Activated CD8-positive, alpha-beta memory T cell treated with anti-CD3 and anti-CD28 coated beads, Interleukin-2, amount 50 U/mL, for 1 hour (primary cell): ENCODE data around the gene FAAP20.

Experiments
- DNase-seq: peaks from one replicate; pipeline ENCODE4 v3.0.0-alpha.2; 2020; ENCODE audit errors: extremely low read depth

The FAAP20 gene

DNA sequence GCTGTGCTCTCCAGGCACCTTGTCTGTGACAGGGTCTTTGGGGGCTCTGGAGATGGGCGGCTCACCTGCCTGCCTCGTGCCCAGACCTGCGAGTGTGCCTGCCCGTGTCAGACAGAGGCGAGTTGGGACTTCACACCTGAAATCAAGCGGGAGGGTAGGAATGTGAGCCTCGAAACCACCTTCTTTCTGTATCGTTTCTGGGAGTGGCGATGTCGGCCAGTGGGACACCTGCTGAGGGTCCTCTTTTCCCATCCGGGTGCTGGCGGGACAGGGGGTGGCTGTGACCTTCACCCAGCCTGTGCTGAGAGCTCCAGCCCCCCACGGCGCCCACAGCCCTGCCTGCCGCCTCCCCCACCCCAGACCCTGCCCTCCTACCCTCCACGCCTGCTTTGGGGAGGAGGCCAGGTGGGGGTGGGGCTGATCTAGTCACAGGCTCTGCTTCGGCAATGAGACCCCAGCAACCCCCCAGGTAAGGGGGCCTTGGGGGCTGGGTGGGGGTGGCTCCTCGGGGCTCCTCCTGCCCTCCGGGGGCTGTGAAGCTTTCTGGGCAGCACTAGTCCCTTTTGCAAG lies 15.6 kb upstream of the FAAP20 start:
- no peak for DNase-seq

DNA sequence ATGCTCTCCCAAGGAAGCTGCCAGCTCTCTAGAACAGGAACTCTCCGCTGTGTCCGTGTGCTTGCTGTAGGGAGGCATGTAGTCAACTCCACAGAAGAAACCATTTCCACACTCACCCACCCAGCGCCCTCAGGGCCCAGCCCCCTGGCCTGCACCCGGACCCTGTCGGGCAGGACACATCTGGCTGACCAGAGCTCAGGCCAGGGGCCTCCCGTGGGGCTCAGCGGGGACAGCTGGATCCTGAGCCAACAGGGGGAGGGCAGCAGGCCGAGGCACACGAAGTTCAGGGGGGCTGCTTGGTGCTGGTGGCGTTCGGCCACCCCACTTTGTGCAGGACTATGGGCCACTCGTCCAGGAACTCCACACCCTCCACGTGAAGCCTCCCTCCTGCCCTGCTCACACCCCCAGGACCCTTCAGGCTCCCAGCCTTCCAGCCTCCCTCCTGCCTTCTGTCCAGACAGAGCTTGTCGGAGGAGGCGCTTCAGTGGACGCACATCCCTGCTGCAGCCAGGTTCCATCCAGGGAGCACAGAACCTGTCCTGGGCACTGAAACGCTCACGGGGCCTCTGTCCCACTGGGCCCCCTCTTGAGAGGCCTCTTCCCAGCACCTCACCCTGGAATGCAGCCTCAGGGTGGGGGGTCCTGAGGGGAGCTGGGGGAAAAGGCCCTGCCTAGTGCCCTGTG lies 15.0 kb upstream of the FAAP20 start:
- no peak for DNase-seq

- no peak for DNase-seq
Measured at GRCh38 chr1:2208309-2209239, 14.0 kb upstream of the FAAP20 start.

DNA sequence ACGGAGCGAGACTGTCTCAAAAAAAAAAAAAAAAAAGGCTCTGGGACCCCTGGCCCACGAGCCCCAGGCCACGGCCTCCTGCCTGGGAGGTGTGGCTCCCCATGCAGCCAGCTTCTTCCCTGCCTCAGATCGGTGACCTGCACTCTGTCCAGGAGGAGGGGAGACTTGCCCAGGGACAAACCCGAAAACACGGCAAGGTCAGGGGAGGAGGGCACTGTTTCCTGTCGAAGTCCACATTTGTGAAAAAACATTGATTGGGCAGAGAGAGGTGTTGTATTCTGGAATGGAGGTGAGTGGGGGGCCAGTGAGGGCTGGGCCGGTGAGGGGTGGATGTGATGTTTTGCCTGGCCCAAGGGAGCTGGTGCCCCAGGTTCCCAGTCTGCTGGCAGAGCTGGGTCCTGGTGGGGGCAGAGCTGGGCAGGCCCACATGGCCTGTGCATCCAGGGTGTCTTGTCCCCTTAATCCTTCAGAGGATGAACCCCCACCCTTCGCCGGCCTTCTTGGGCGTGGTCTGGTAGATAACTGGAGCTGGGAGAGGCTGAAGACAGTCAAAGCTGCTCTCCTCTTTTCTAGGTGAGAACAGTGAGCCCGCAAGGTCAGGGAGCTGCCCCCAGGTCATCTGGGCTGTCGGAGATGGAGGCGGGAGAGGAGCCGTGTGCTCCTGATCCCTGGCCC lies 12.4 kb upstream of the FAAP20 start:
- DNase-seq = no peak

DNA sequence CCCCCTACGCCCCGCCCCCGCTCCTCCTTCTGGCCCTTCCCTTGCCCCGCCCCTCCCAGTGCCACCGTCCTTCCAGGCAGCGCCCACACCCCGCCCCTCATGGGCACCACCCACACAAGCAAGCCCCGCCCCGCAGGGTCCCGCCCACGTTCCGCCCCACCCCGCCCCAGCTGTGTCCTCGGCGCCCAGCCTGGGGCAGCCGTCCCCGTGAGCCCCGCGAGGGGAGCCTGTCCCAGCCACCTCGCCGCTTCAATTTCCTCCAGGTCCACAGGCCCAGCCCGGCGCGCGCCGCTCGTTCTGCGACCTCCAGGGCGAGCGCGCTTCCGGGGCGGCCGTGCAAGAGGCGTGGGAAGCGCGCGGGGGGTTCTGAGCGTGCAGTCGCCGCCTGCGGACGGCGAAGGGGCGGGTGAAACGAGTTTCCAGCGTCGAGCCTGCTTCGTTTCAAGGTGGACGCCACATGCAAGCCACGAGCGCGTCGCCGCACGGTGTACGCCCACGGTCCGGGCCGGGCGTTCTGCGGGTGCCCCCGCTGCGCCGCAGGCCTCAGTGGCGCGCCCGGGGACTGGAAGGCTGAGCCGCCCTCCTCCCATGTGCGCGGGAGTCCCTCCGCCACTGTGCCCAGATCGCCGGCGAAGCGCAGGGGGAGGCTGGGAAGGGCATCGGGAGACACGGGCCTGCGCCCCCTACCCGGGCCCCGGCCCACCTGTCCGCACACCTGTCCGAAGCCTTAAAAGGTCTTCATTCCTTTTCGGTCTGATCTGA lies 10.8 kb upstream of the FAAP20 start:
- peak; percentile 94 for DNase-seq

- DNase-seq = no peak
Measured at GRCh38 chr1:2204415-2205190, 10.0 kb upstream of the FAAP20 start.

GRCh38 chr1:2203671-2204414 lies 9.3 kb upstream of the FAAP20 start:
- no peak for DNase-seq

DNA sequence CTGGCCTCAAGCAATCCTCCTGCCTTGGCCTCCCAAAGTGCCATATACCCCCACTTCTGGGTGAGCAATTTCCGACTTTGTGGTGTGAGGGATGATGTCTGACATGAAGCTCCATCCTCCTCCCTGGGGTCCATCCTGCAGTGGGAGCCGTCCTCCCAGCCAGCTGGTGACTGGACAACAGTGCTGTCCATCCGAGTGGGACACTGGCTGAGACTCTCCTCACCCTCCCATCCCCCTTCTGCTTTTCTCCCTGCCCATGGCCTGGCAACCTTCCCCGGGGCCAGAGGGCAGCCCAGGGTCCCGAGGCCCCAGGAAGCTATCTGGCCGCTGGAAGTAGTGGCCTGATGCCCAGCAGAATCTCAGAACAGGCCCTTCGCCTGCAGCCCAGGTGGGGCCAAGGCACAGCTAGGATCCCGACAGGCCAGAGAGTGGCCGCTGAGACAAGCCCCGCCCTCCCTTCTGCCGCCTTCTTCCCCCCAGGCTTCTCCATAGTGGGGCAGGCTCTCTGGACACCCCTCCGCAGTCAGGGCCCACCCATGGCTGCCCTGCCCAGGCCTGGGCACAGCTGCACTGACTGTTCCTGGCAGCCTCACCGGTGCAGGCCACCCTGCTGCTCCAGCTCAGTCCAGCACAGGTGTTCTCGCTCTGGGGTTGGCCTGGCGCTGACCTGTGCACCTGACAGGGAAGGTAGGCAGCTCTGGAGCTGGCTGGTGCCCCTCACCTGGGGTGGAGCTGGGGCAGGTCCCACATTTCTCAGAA lies 8.4 kb upstream of the FAAP20 start:
- no peak for DNase-seq

- DNase-seq = no peak
Measured at GRCh38 chr1:2202008-2202575, 7.5 kb upstream of the FAAP20 start.

GRCh38 chr1:2201062-2201461 lies 6.5 kb upstream of the FAAP20 start:
- DNase-seq = no peak

GRCh38 chr1:2200308-2200943 lies 5.9 kb upstream of the FAAP20 start:
- no peak for DNase-seq

DNA sequence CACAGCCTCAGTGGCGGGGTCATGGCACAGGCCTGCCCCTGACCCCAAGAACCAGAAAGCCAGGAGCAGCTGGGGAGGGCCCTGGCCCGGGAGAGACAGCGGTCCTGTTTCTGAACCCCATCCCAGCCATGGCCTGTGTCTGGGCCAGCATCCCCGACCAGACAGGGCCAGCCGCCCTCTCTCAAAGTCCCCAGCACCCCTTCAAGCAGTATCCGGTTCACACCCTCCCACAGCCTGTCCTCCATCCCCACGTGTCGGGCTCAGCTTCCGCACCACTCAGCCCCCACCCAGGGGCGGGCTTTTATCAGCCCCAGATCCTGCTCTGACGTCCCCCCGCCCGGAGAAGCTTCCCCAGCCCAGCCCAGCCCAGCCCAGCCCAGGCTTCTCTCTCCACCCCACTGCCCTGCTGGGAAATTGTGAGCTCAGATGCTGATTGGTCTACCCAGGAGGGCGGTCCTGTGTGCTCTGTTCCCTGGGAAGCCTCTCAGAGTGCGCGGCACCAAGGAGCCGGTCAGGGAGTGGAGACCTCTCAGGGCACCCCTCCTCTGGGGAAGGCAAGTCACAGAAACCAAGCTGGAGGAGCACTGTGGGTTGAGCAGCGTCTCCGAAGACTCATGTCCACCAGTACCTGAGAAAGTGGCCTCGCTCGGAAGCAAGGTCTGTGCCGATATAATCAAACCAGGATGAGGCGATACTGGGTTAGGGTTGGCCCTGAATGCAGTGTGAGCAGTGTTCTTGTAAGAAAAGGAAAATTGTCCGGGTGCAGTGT lies 4.7 kb upstream of the FAAP20 start:
- peak; percentile 41 for DNase-seq

DNA sequence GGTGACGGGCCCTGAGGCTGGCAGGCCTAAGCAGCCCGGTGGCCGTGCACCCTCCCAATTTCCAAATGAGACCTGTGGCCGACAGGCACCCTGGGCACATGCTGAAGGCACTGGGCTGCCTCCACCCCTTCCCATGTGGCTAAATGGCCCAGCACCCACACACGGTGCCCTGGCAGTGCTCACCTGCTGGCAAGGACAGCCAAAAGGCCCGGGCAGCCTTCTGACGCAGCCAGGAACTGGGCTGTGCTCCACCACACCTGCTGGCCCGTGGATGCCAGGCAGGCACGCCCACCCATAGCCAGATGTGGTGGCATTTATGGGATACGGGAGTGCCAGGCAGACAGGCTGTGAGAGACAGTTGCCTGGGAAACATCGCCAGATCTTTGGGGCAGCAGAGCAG lies 4.0 kb upstream of the FAAP20 start:
- DNase-seq = no peak

GRCh38 chr1:2197707-2198165 lies 3.2 kb upstream of the FAAP20 start:
- DNase-seq = no peak

DNA sequence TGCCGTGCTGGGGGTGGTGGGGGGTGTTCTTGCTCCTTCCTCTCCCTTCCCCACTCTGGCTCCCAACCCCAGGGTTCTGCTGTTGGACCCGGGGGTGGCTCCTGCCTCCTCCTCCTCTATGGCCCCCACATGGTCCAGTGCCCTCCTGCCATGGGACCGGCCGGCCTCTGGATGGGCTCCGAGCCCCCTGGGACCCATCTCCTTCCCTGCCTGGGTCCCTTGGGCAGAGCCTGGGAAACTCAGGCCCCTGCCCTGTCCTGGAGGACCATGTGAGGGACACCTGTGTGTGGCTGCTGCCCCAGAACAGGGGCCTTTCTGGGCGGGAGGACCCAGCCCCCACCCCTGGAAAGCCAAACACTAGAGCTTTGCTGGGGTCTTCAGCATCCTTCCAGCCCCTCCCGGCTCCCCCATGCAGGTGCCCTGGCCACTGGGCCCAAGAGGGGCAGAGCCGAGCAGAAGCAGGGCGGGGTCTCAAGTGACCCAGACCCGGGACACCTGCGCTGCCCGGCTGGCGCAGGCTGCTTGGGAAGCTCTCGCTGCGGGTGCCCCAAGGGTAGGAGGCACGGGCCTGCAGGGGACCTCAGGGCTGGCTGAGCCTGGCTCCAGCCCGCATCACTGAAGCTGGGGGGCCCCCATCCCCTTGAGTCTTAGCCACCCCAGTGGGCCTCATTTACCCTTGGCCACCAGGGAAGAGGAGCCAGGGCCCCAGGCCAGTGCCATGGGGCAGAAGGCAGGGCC lies 2.5 kb upstream of the FAAP20 start:
- no peak for DNase-seq

GRCh38 chr1:2195785-2196184 lies 1.2 kb upstream of the FAAP20 start:
- DNase-seq = no peak
